ENCODE results near the gene PFN2. TPM values are rescaled to one million over a fixed set of nuclear protein-coding genes. Genes with fewer than 3 reads are reported as not detected.
"Not testable (repeated sequence)": the region's sequence is repeated elsewhere in the genome, so short reads cannot be mapped to it uniquely, and the experiment has no call there.

PFN2 gene
- total RNA-seq, 1 experiment from 2014 or later: 402 TPM

- Histone ChIP-seq H3K9me3 (replicated peaks) (no peaks in the 10 kb centered on the region), H3K36me3 (peaks cover 65% of the 10 kb centered on the region), H3K4me3 (no peak overlapping the region), H3K27ac (no peak overlapping the region), H3K27me3 (no peaks in the 10 kb centered on the region), H3K4me1 (no peaks in the 10 kb centered on the region)
- DNase-seq: no peak
Measured at GRCh38 chr3:149955449-149955848, 15.2 kb downstream of the PFN2 start.

- Histone ChIP-seq H3K27ac (no peak overlapping the region), H3K36me3 (peaks cover 69% of the 10 kb centered on the region), H3K9me3 (replicated peaks) (no peaks in the 10 kb centered on the region; the same call in 1 of the 2 replicates), H3K4me3 (no peak overlapping the region), H3K27me3 (no peaks in the 10 kb centered on the region), H3K4me1 (no peaks in the 10 kb centered on the region)
- DNase-seq: no peak
Measured at GRCh38 chr3:149954812-149955211, 15.9 kb downstream of the PFN2 start.

- DNase-seq: no peak
- peaks cover 41% of the 10 kb centered on the region for H3K36me3 ChIP-seq
- no peaks in the 10 kb centered on the region for H3K27me3 ChIP-seq
- no peak overlapping the region for H3K27ac ChIP-seq
- no peaks in the 10 kb centered on the region for H3K4me1 ChIP-seq
- no peaks in the 10 kb centered on the region; the same call in none of the 2 replicates for H3K9me3 ChIP-seq (replicated peaks)
- H3K4me3 ChIP-seq: no peak overlapping the region
Measured at GRCh38 chr3:149949181-149949580, 21.5 kb downstream of the PFN2 start.

- no peak for DNase-seq
- Histone ChIP-seq H3K36me3 (peaks cover 31% of the 10 kb centered on the region), H3K27ac (no peak overlapping the region), H3K4me1 (no peaks in the 10 kb centered on the region), H3K27me3 (no peaks in the 10 kb centered on the region), H3K9me3 (replicated peaks) (peaks cover 3% of the 10 kb centered on the region), H3K4me3 (no peak overlapping the region)
Measured at GRCh38 chr3:149947231-149947630, 23.5 kb downstream of the PFN2 start.

GRCh38 chr3:149943966-149944365 is 26.7 kb downstream of the PFN2 start:
- H3K36me3 ChIP-seq: peaks cover 10% of the 10 kb centered on the region

GRCh38 chr3:149942409-149942808 is 28.3 kb downstream of the PFN2 start:
- Histone ChIP-seq H3K4me3 (no peak overlapping the region), H3K36me3 (peaks cover 4% of the 10 kb centered on the region), H3K9me3 (replicated peaks) (peaks cover 3% of the 10 kb centered on the region), H3K27ac (no peak overlapping the region), H3K27me3 (no peaks in the 10 kb centered on the region), H3K4me1 (no peaks in the 10 kb centered on the region)
- no peak for DNase-seq

More at GRCh38 chr3:149943966-149944365, 26.7 kb downstream of the PFN2 start:
- H3K4me3 ChIP-seq; DNase-seq; H3K27me3 ChIP-seq; H3K27ac ChIP-seq; H3K9me3 ChIP-seq (replicated peaks); H3K4me1 ChIP-seq: not testable (repeated sequence)

GRCh38 chr3:149941946-149942345 is 28.7 kb downstream of the PFN2 start:
- H3K4me3 ChIP-seq: no peak overlapping the region
- peaks cover 4% of the 10 kb centered on the region for H3K36me3 ChIP-seq
- no peak overlapping the region for H3K27ac ChIP-seq
- no peaks in the 10 kb centered on the region for H3K27me3 ChIP-seq
- no peak for DNase-seq
- no peaks in the 10 kb centered on the region for H3K4me1 ChIP-seq
- H3K9me3 ChIP-seq (replicated peaks): peaks cover 3% of the 10 kb centered on the region

- Histone ChIP-seq H3K27me3 (no peaks in the 10 kb centered on the region), H3K9me3 (replicated peaks) (peaks cover 3% of the 10 kb centered on the region), H3K36me3 (peaks cover 4% of the 10 kb centered on the region), H3K4me1 (no peaks in the 10 kb centered on the region), H3K27ac (no peak overlapping the region), H3K4me3 (no peak overlapping the region)
- DNase-seq: no peak
Measured at GRCh38 chr3:149941186-149941585, 29.5 kb downstream of the PFN2 start.

GRCh38 chr3:149938392-149939055 is 32.2 kb downstream of the PFN2 start:
- H3K27ac ChIP-seq; DNase-seq; H3K9me3 ChIP-seq (replicated peaks); H3K27me3 ChIP-seq; H3K36me3 ChIP-seq; H3K4me1 ChIP-seq; H3K4me3 ChIP-seq: not testable (repeated sequence)

- no peak overlapping the region for H3K4me3 ChIP-seq
- DNase-seq: peak; percentile 58 to 78
- H3K27ac ChIP-seq: no peak overlapping the region
- peaks cover 4% of the 10 kb centered on the region; the same call in 1 of the 2 replicates for H3K9me3 ChIP-seq (replicated peaks)
- no peaks in the 10 kb centered on the region for H3K4me1 ChIP-seq
- H3K36me3 ChIP-seq: peaks cover 3% of the 10 kb centered on the region; the same call in 1 of the 2 replicates
- H3K27me3 ChIP-seq: no peaks in the 10 kb centered on the region
Measured at GRCh38 chr3:149936812-149937230, 33.9 kb downstream of the PFN2 start.

GRCh38 chr3:149934524-149934923 is 36.2 kb downstream of the PFN2 start:
- peaks cover 3% of the 10 kb centered on the region; the same call in 1 of the 2 replicates for H3K36me3 ChIP-seq
- no peak overlapping the region for H3K4me3 ChIP-seq
- no peak overlapping the region for H3K27ac ChIP-seq
- H3K27me3 ChIP-seq: no peaks in the 10 kb centered on the region
- no peak for DNase-seq
- H3K9me3 ChIP-seq (replicated peaks): 0 out of 2 replicates have a peak, but pooled peaks cover 5% of the 10 kb centered on the region
- no peaks in the 10 kb centered on the region for H3K4me1 ChIP-seq

- H3K4me1 ChIP-seq: no peaks in the 10 kb centered on the region
- H3K27me3 ChIP-seq: no peaks in the 10 kb centered on the region
- H3K27ac ChIP-seq: no peak overlapping the region
- peaks cover 3% of the 10 kb centered on the region; the same call in 1 of the 2 replicates for H3K36me3 ChIP-seq
- H3K9me3 ChIP-seq (replicated peaks): 0 out of 2 replicates have a peak, but pooled peaks cover 5% of the 10 kb centered on the region
- DNase-seq: no peak
- no peak overlapping the region for H3K4me3 ChIP-seq
Measured at GRCh38 chr3:149933858-149934257, 36.8 kb downstream of the PFN2 start.

GRCh38 chr3:149933008-149933407 is 37.7 kb downstream of the PFN2 start:
- Histone ChIP-seq H3K9me3 (replicated peaks) (0 out of 2 replicates have a peak, but pooled peaks cover 5% of the 10 kb centered on the region), H3K36me3 (peaks cover 3% of the 10 kb centered on the region), H3K27me3 (no peaks in the 10 kb centered on the region), H3K4me1 (no peaks in the 10 kb centered on the region), H3K27ac (no peak overlapping the region), H3K4me3 (no peak overlapping the region)
- no peak for DNase-seq

GRCh38 chr3:149920119-149920518 is 50.6 kb downstream of the PFN2 start:
- Histone ChIP-seq H3K27me3 (no peaks in the 10 kb centered on the region), H3K27ac (no peak overlapping the region), H3K9me3 (replicated peaks) (no peaks in the 10 kb centered on the region), H3K4me3 (no peak overlapping the region), H3K36me3 (no peaks in the 10 kb centered on the region), H3K4me1 (no peaks in the 10 kb centered on the region)
- DNase-seq: no peak

GRCh38 chr3:149919509-149919908 is 51.2 kb downstream of the PFN2 start:
- H3K9me3 ChIP-seq (replicated peaks): no peaks in the 10 kb centered on the region
- no peaks in the 10 kb centered on the region for H3K4me1 ChIP-seq
- H3K27ac ChIP-seq: no peak overlapping the region

More at GRCh38 chr3:149919509-149919908, 51.2 kb downstream of the PFN2 start:
- no peak for DNase-seq
- Histone ChIP-seq H3K27me3 (no peaks in the 10 kb centered on the region), H3K4me3 (no peak overlapping the region), H3K36me3 (no peaks in the 10 kb centered on the region)

All from SJCRH30 (cell line).